Endometrial microvascular endothelial cells (primary cell): ENCODE results near the gene OVCH1. TPM values are rescaled to one million over a fixed set of nuclear protein-coding genes. Genes with fewer than 3 reads are reported as not detected.

Experiments used
- in situ Hi-C: cut with HindIII; loops from 2 replicates; pipeline ENCODE4 v1.10.0; 2017; ENCODE audit warnings: low sequenced_read_pairs, low pct_unique_long_range_greater_than_20kb; ENCODE audit errors: inconsistent ontology term
- total RNA-seq: library from RNA; depleted of rRNA; stranded (reverse); fragments of >200 nt; gene quantifications from one replicate; pipeline ENCODE4 v1.2.3, GENCODE V29; 2015; ENCODE audit errors: inconsistent ontology term

Gene OVCH1
- total RNA-seq = not detected

GRCh38 chr12:29497588-29497987 lies at the start of gene OVCH1:
OVCH1 (minus strand) TSS chr12:29497686; CDS start chr12:29497686, 0 bp downstream.
- in situ Hi-C loops = no loop called here

- in situ Hi-C loops = no loop called here
These were observed 49.7 kb upstream of the OVCH1 start for GRCh38 chr12:29547151-29547632.

DNA sequence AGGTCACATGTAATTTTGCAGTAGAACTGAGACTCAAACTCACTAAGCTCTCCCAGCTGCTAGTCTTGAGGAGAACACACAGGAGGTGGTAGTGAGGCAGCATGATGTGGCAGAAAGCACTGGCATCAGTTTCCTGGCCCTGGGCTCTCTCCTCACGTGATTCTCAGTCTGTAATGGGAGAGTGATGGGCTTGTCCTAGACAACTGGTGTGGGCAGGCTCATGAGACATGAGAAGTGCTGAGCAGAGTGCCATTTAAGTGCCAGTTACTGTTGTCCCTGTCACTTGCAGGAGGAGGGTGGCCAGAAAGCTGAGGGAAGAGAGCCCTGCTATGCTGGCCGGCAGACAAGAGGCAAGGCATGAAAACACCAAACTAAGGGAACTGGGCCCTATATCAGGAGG lies 48.5 kb upstream of the OVCH1 start:
- in situ Hi-C loops = no loop called here

DNA sequence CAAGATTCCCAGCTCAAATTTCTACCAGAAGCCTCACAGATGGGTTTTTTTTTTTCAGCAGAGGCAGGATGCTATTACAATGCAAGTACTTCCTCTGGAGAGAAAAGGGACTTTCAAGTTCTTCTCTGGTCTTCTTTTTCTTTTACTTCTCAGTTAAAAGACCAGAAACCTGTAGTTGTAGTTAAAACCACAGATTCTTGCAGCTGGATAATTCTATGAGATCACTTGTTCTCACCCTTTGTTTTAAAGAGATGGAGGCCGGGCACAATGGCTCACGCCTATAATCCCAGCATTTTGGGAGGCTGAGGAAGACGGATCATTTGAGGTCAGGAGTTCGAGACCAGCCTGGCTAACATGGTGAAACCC lies 47.6 kb upstream of the OVCH1 start:
- in situ Hi-C loops = no loop called here

DNA sequence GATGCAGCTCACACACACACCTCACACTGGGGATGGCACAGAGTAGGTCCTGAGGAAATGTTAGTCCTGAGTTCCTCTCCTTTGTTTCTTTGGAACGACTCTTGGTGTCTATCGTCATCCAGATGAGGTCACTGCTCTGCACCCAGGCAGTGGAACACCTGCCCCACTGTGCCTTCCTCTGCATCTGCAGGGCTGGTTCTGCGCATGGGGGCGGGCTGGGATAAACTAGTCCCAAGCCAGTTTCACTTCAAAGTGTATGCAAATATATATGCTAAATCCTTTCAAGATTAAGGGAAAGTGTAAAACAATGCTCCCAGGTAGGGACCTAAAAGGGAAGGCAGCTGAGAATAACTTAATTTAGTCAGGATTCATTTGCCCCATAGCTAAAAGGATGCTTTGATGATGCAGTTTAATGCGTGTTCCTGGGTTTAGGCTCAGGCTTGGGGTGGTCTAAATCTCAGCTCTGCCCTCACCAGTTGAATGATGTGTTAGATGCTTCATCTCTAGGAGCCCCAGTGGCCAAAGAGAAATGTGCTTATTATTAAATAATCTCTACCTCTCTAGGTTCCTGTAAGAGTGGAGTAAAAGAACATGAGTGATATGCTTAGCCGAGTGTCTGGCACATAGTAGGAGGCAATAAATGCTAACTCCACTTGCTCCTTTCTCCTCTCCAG lies 47.1 kb upstream of the OVCH1 start:
- in situ Hi-C loops = no loop called here

- in situ Hi-C loops = no loop called here
These were observed 45.5 kb upstream of the OVCH1 start for GRCh38 chr12:29543036-29543435.

DNA sequence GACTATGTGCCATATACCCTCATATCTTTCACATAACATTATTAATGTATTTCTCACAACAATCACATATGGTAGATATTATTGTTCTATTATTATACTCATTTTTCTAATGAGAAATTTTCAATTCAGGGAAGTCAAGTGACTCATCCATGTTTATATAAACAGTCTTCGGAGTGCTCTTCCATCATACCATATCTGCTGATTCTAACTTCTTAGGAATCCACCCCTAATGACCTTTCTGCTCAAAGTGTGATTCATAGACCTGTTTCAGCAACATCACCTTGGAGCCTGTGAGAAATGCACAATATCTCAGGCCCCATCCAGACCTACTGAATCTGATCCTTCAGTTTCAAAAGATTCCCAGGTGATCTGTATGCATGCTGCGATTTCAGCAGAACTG lies 39.8 kb upstream of the OVCH1 start:
- in situ Hi-C loops = no loop called here

GRCh38 chr12:29534935-29535334 lies 37.4 kb upstream of the OVCH1 start:
- in situ Hi-C loops = no loop called here

- in situ Hi-C loops = no loop called here
These were observed 36.5 kb upstream of the OVCH1 start for GRCh38 chr12:29533815-29534489.

DNA sequence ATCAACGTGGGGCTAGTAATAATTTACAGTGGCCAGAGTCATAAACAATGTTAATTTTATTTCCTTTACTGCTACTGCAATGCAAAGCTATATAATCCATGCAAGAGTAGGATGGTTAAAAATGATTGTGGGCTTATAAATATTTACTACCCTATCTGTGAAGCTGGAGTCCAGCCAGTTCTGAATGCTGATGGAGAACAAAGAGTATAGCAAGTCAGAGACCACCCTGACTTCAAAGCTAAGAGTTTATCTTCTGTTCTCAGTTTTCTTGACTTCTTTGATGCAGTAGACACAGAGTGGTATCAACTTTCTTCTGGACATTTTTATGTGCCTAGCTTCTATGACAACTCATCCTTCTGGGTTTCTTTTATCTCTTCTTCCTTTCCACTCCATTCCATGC lies 34.0 kb upstream of the OVCH1 start:
- in situ Hi-C loops = no loop called here

DNA sequence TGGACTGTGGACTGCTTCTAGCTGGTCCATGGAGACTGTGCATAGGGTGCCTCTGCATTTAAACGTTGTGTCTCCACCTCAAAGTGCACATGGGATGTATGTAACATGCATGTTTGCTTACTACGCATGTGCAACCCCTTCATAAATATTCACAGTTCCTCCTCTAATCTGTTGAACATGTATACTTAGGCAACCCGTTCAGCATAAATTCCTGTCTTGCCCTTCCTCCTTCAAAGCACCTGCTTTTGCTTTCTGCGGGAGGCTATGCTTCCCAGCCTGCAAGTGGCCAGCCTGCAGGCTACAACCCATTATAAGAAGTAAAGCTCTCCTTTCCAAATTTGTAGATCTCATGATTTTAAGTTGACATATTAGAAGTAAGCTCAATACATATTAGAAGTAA lies 33.0 kb upstream of the OVCH1 start:
- in situ Hi-C loops = no loop called here

DNA sequence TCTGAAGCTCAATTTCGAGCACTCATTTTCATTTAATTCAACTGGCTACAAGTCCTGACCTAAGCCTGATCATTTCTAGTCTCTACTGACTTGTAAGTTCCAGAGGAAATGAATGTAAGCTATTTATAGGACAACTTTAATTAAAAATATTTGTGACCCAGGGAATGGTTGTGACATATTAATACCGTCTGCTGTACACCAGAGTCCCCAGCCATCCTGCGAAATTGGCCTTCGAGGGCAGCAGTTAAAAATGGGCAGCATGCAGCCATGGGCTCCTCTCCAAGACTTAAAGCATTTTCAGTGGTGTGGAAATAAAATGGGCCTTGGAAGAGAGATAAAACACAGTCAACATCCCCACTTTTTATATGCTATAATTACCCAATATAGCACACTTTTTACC lies 30.7 kb upstream of the OVCH1 start:
- in situ Hi-C loops = no loop called here

DNA sequence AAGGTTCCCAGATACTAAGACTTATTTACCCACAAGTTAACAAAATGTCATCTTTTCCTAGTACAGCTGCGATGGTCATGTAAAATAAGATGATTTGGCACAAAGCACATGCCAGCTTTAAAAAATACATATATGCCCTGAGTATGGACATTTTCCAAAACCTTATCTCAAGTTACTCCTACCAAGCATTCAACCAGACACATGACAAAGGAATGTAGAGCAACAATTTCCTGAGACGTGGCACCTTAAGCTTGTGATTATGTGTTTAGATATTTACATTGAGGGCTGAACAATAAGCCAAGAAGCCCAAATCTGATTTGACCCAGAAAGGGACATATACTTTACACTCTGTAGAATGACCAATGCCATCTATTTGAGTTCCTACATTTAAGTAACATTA lies 24.5 kb upstream of the OVCH1 start:
- in situ Hi-C loops = no loop called here

- in situ Hi-C loops = no loop called here
These were observed 22.2 kb upstream of the OVCH1 start for GRCh38 chr12:29519585-29520182.

DNA sequence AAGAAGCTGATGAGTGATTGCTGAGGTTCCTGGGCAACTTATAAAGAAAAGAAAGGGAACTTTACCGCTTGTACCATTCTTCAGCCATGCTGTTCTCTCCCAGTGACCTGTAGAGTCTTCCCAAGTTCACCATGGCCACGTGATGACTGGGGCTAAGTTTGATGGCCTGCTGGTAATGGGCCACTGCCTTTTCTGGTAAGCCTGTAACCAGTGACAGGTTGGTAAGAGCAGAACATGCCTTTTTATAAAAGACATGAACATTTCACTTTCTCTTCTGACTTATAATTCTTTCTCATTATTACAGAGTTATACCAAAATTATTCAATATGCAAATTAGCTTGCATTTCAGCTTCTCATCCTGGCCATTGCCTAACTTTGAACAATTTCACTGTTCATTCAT lies 20.9 kb upstream of the OVCH1 start:
- in situ Hi-C loops = no loop called here

DNA sequence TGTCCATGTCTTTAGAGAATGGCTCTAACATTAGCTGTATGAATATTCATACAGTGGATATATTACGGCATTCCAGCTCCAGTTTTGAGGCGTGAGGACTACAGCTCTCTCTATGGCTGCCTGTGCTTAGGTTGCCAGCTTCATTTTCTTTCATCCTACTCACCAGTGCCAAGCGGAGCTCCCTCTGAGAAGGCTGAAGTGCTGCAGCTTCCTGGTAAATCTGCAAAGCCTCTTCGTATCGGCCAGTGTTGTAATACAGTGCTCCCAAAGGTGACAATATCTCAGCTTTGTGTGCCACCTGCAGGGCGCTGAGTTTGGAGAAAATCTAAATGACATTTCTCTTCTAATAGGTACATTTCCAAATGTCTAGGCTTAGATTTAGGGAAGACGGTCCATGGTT lies 19.8 kb upstream of the OVCH1 start:
- in situ Hi-C loops = no loop called here

- in situ Hi-C loops = no loop called here
These were observed 19.0 kb upstream of the OVCH1 start for GRCh38 chr12:29516431-29516875.

GRCh38 chr12:29510591-29511185 lies 13.2 kb upstream of the OVCH1 start:
- in situ Hi-C loops = no loop called here

GRCh38 chr12:29509503-29509902 lies 12.0 kb upstream of the OVCH1 start:
- in situ Hi-C loops = no loop called here

- in situ Hi-C loops = no loop called here
These were observed 11.5 kb upstream of the OVCH1 start for GRCh38 chr12:29508949-29509348.
